Measurements from ENCODE around the gene HIGD1A.

Gene HIGD1A

DNA sequence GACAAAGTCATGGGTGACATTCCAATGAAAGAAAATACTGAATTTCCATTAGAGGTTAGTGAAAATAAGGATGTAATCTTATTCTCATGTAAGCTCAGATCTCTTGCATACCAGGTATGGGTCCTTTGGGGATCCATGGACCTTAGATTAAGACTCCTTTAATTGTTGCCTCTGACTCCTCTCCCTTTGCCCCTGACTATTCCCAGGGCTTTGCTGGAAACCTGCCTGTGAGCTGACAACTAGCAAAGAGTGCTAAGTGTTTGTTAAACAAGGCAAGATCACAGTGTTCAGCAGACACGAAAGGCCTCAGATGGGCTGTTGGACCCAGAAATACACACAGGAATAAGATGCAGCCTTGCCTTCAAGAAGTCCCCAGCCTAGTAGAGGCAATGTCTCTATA is 37.0 kb upstream of the HIGD1A start:
- H2AFZ ChIP-seq (ENCODE audit: insufficient read depth, low read length, poor library complexity), result no peak overlapping the region
- no peak overlapping the region for H3K27ac ChIP-seq (ENCODE audit: low read depth, low read length)
- H3K27me3 ChIP-seq (ENCODE audit: insufficient read depth, low read length), result no peaks in the 10 kb centered on the region
- H2BK12ac ChIP-seq (ENCODE audit: low read length), result no peak overlapping the region
- no peak overlapping the region for H3K4ac ChIP-seq (ENCODE audit: low read depth, low read length)
- no peak overlapping the region for H3K9ac ChIP-seq (ENCODE audit: low read length)
- no peak overlapping the region for H4K12ac ChIP-seq (ENCODE audit: low read depth, low read length)
- peaks cover 4 to 9% of the 10 kb centered on the region in 2 experiments for H3K4me1 ChIP-seq (ENCODE audit: control insufficient read depth in 1 of 2, insufficient read depth in 2 of 2, low read length in 2 of 2)
- no peak overlapping the region for H3K23ac ChIP-seq (ENCODE audit: low read length)
- no peak for DNase-seq
- H3K79me1 ChIP-seq (ENCODE audit: low read length), result no peaks in the 10 kb centered on the region
- H3K14ac ChIP-seq (ENCODE audit: low read length), result no peak overlapping the region
- no peak overlapping the region for H2AK5ac ChIP-seq (ENCODE audit: low read length)
- H4K8ac ChIP-seq (ENCODE audit: low read depth, low read length), result no peak overlapping the region
- H3K36me3 ChIP-seq (ENCODE audit: control insufficient read depth in 1 of 2, insufficient read depth in 2 of 2, low read length in 2 of 2), result peaks cover 5 to 10% of the 10 kb centered on the region in 2 experiments
- no peak overlapping the region for H4K91ac ChIP-seq (ENCODE audit: low read depth, low read length)
- H3K9me3 ChIP-seq (ENCODE audit: insufficient read depth, low read depth, low read length), result no peaks in the 10 kb centered on the region
- no CpG with 5 or more reads among the region's 1 CpG for WGBS (ENCODE audit: extremely low coverage, insufficient coverage, insufficient read length)
- H3K4me3 ChIP-seq (ENCODE audit: low read depth, low read length), result no peak overlapping the region
- H2BK5ac ChIP-seq (ENCODE audit: low read depth, low read length, poor library complexity), result no peak overlapping the region
- no peak overlapping the region for H3K4me2 ChIP-seq (ENCODE audit: low read length)
- no peak overlapping the region for H2BK120ac ChIP-seq (ENCODE audit: insufficient read depth, low read length, poor library complexity)
- H3K18ac ChIP-seq (ENCODE audit: low read length), result no peak overlapping the region
- H3K79me2 ChIP-seq (ENCODE audit: control insufficient read depth, insufficient read depth, low read length, poor library complexity), result no peaks in the 10 kb centered on the region

DNA sequence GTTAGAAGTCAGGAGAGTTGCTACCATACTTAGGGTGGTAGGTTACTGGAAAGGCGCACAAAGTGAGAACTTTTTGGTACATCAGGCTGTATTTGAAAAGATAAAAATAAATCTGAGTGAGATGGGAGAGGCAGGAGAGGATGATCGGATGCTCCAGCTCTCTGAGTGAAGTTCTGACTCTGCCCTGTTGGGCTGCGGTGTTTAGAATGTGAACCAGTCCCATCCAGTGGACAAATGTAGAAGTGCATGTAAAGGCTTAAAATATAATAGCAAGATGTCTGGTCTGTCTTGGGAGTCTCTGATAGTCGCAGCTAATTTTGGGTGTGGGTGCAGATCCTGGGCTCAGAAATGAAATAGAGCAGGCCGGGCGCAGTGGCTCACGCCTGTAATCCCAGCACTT is 35.3 kb upstream of the HIGD1A start:
- H3K79me1 ChIP-seq (ENCODE audit: low read length), result no peaks in the 10 kb centered on the region
- H2AFZ ChIP-seq (ENCODE audit: insufficient read depth, low read length, poor library complexity), result no peak overlapping the region
- no peaks in the 10 kb centered on the region for H3K9me3 ChIP-seq (ENCODE audit: insufficient read depth, low read depth, low read length)
- peaks cover 4 to 5% of the 10 kb centered on the region in 2 experiments for H3K4me1 ChIP-seq (ENCODE audit: control insufficient read depth in 1 of 2, insufficient read depth in 2 of 2, low read length in 2 of 2)
- no peak overlapping the region for H2BK120ac ChIP-seq (ENCODE audit: insufficient read depth, low read length, poor library complexity)
- WGBS (ENCODE audit: extremely low coverage, insufficient coverage, insufficient read length), result no CpG with 5 or more reads among the region's 7 CpGs
- H3K9ac ChIP-seq (ENCODE audit: low read length), result no peak overlapping the region
- H2BK12ac ChIP-seq (ENCODE audit: low read length), result no peak overlapping the region
- H3K23ac ChIP-seq (ENCODE audit: low read length), result no peak overlapping the region
- H4K91ac ChIP-seq (ENCODE audit: low read depth, low read length), result no peak overlapping the region
- no peak overlapping the region for H3K14ac ChIP-seq (ENCODE audit: low read length)
- H3K36me3 ChIP-seq (ENCODE audit: control insufficient read depth in 1 of 2, insufficient read depth in 2 of 2, low read length in 2 of 2), result peaks cover 2 to 9% of the 10 kb centered on the region in 2 experiments
- H3K27me3 ChIP-seq (ENCODE audit: insufficient read depth, low read length), result no peaks in the 10 kb centered on the region
- no peak overlapping the region for H3K4me2 ChIP-seq (ENCODE audit: low read length)
- no peak overlapping the region for H4K12ac ChIP-seq (ENCODE audit: low read depth, low read length)
- no peak overlapping the region for H4K8ac ChIP-seq (ENCODE audit: low read depth, low read length)
- H2AK5ac ChIP-seq (ENCODE audit: low read length), result no peak overlapping the region
- H3K27ac ChIP-seq (ENCODE audit: low read depth, low read length), result no peak overlapping the region
- H3K79me2 ChIP-seq (ENCODE audit: control insufficient read depth, insufficient read depth, low read length, poor library complexity), result no peaks in the 10 kb centered on the region
- H2BK5ac ChIP-seq (ENCODE audit: low read depth, low read length, poor library complexity), result no peak overlapping the region
- peak in 1 of 2 donors; percentile 70 for DNase-seq
- H3K18ac ChIP-seq (ENCODE audit: low read length), result no peak overlapping the region
- no peak overlapping the region for H3K4me3 ChIP-seq (ENCODE audit: low read depth, low read length)
- no peak overlapping the region for H3K4ac ChIP-seq (ENCODE audit: low read depth, low read length)

DNA sequence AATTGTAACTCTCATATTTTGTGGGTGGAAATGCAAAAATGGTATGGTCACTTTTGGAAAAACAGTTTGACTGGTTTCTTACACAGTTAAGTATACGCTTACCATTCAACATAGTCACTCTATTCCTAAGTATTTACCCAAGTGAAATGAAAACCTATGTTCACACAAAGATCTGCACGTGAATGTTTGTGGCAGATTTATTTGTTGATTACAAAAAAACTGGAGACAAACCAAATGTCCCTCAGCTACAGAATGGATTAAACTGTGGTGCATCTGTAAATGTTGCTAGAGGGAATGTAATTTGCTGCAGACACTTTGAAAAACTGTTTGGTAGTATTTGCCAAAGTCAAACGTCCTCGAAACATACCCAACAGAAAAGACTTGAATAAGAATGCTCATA is 34.3 kb upstream of the HIGD1A start:
- Histone ChIP-seq H3K9me3 (ENCODE audit: insufficient read depth, low read depth, low read length) (no peaks in the 10 kb centered on the region), H2BK5ac (ENCODE audit: low read depth, low read length, poor library complexity) (no peak overlapping the region), H3K23ac (ENCODE audit: low read length) (no peak overlapping the region), H3K4me3 (ENCODE audit: low read depth, low read length) (no peak overlapping the region), H4K91ac (ENCODE audit: low read depth, low read length) (no peak overlapping the region), H4K8ac (ENCODE audit: low read depth, low read length) (no peak overlapping the region), H3K14ac (ENCODE audit: low read length) (no peak overlapping the region), H3K18ac (ENCODE audit: low read length) (no peak overlapping the region), H3K79me1 (ENCODE audit: low read length) (no peaks in the 10 kb centered on the region), H3K4me1 (ENCODE audit: control insufficient read depth in 1 of 2, insufficient read depth in 2 of 2, low read length in 2 of 2) (no peaks in the 10 kb centered on the region), H3K27ac (ENCODE audit: low read depth, low read length) (no peak overlapping the region), H2AFZ (ENCODE audit: insufficient read depth, low read length, poor library complexity) (no peak overlapping the region), H4K12ac (ENCODE audit: low read depth, low read length) (no peak overlapping the region), H2BK12ac (ENCODE audit: low read length) (no peak overlapping the region), H3K36me3 (ENCODE audit: control insufficient read depth in 1 of 2, insufficient read depth in 2 of 2, low read length in 2 of 2) (peaks cover 2 to 9% of the 10 kb centered on the region in 2 experiments), H2BK120ac (ENCODE audit: insufficient read depth, low read length, poor library complexity) (no peak overlapping the region), H3K4me2 (ENCODE audit: low read length) (no peak overlapping the region), H3K4ac (ENCODE audit: low read depth, low read length) (no peak overlapping the region), H3K9ac (ENCODE audit: low read length) (no peak overlapping the region), H3K27me3 (ENCODE audit: insufficient read depth, low read length) (no peaks in the 10 kb centered on the region), H2AK5ac (ENCODE audit: low read length) (no peak overlapping the region), H3K79me2 (ENCODE audit: control insufficient read depth, insufficient read depth, low read length, poor library complexity) (no peaks in the 10 kb centered on the region)
- WGBS (ENCODE audit: extremely low coverage, insufficient coverage, insufficient read length), result no CpG with 5 or more reads among the region's 4 CpGs
- DNase-seq, result no peak

DNA sequence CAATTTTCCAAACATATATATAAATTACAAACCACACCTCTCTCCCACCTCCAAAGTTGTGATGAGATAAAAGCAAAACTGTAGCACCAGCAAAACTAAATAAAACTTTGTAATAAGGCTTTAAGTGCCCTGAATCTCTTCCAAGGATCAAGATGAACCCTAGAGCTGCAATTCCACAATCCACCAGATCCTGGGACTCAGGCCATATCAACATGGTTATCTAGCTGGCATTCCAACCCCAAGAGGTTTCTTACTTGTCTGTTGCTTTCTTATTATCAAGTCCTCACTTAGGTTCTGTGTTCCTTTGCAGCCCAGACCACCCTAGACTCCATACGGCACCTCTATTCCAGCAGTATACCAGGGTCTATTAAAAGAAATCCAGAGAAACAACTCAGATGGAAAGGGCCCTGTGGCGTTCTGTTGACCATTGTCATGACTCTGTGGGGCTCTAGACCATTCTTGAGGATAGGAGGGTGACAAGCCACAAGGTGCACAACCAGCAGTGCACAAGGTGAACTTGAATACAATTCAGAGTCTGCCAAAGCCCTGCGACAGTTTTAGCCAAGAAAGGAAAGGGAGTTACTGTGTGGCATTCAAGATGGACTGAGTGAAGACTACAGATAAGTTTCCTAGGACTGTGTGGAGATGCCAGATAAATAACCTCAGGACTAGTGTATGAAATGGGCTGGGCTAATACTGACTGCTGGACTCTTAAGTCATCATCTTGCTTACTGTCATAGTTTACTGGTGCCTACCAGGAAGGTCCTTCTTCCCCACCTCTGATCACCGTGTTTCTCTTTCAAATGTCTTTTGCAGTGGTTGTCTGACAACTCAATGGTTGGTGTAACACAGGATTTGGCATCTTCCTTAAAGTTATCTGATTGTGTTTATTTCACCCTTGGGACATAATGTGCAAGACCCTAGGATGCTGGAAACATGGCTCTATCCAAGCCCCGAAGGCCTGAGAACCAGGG is 32.1 kb upstream of the HIGD1A start:
- Histone ChIP-seq H3K23ac (ENCODE audit: low read length) (no peak overlapping the region), H3K27me3 (ENCODE audit: insufficient read depth, low read length) (no peaks in the 10 kb centered on the region), H3K9me3 (ENCODE audit: insufficient read depth, low read depth, low read length) (no peaks in the 10 kb centered on the region), H2BK5ac (ENCODE audit: low read depth, low read length, poor library complexity) (no peak overlapping the region), H3K18ac (ENCODE audit: low read length) (no peak overlapping the region), H3K4me3 (ENCODE audit: low read depth, low read length) (no peak overlapping the region), H2AFZ (ENCODE audit: insufficient read depth, low read length, poor library complexity) (no peak overlapping the region), H3K9ac (ENCODE audit: low read length) (no peak overlapping the region), H3K79me1 (ENCODE audit: low read length) (no peaks in the 10 kb centered on the region), H4K91ac (ENCODE audit: low read depth, low read length) (no peak overlapping the region), H2AK5ac (ENCODE audit: low read length) (no peak overlapping the region), H3K4me1 (ENCODE audit: control insufficient read depth in 1 of 2, insufficient read depth in 2 of 2, low read length in 2 of 2) (no peaks in the 10 kb centered on the region), H2BK120ac (ENCODE audit: insufficient read depth, low read length, poor library complexity) (no peak overlapping the region), H3K36me3 (ENCODE audit: control insufficient read depth in 1 of 2, insufficient read depth in 2 of 2, low read length in 2 of 2) (peaks cover 2 to 9% of the 10 kb centered on the region in 2 experiments), H3K27ac (ENCODE audit: low read depth, low read length) (no peak overlapping the region), H4K12ac (ENCODE audit: low read depth, low read length) (no peak overlapping the region), H3K4ac (ENCODE audit: low read depth, low read length) (no peak overlapping the region), H3K79me2 (ENCODE audit: control insufficient read depth, insufficient read depth, low read length, poor library complexity) (no peaks in the 10 kb centered on the region), H3K14ac (ENCODE audit: low read length) (no peak overlapping the region), H3K4me2 (ENCODE audit: low read length) (no peak overlapping the region), H4K8ac (ENCODE audit: low read depth, low read length) (no peak overlapping the region), H2BK12ac (ENCODE audit: low read length) (no peak overlapping the region)
- peak in 1 of 2 donors; percentile 33 for DNase-seq
- WGBS (ENCODE audit: extremely low coverage, insufficient coverage, insufficient read length), result no CpG with 5 or more reads among the region's 5 CpGs

All from trophoblast cell (in vitro differentiated cells and primary cell).